NCI-H526 (cell line): Measurements from ENCODE around the gene TPX2.
"Not testable (repeated sequence)": the region's sequence is repeated elsewhere in the genome, so short reads cannot be mapped to it uniquely, and the experiment has no call there.

Source experiments
- DNase-seq, 2 experiments: peaks; one replicate each; lab custom pipeline; 2025; lab: John Stamatoyannopoulos, UW

TPX2 gene

DNA sequence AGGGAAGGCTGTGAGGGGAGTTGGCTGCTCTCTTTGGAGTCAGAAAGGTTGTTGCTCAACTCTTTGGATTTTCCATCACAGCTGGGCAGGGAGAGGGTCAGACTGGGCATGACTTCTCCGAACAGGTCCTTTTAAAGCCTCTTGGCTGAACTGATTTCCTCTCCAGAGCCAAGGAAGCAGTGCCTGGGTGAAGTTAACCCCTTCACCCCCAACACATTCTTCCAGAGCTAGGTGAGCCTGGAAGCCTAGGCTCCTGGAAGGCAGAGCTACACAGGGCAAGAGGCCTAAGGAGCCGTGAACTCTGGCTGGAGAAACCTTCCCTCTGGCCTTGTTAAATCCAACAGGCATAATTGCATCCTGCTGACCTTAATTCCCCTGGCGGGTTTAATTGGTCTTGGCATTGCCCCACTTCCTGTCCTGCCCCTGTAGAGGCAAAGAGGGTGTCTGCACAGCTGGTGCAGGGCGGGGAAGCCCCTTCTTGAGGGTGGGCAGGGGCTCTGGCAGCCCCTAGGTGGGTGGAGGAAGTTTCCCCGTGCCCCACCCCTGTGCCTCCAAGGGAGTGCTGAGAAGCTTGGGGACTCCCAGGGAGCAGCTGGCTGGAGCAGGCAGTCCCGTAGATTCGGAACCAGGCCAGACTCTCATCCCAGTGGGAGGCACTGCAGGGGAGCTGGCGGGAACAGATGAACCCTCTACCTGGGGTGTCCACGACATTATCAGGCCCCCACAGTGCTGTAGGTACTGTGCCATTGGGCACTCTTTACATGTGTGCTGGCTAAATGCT lies 76.5 kb downstream of the TPX2 start:
- DNase-seq, result no peak

DNA sequence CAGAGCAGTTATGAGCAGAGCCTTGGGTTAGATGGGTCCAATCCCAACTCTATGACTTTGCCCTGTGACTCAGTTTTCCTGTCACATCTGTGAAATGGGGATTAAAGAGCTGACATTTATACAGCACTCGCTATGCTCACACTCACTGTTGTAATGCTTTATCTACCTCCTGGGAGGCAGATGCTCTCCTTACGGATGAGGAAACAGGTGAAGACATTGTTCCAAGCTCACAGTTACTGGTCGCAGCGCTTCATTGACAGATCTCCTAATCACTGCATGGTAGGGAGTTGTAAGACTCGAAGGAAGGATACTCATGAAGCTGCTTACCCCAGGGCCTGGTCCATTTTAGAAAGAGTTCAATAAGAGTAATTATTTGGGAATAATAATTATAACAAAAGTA lies 77.1 kb downstream of the TPX2 start:
- DNase-seq, result no peak

DNA sequence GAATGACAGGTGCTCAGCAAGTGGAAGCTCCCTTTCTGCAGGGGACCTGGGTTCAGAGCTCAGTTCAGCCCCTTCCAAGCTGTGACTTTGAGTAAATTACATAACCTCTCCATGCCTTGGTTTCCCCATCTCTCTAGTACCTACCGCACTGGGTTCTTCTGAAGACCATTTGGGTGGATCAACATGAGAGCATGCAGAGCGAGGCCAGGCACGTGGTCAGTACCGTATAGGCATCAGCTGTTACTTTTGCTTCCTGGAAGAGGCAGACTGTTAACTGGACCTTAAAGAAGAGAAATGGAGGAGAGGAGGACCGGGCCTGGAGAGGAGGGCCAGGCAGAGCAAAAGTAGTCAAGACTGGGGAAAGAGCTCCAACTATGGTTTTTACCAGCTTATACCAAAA lies 78.4 kb downstream of the TPX2 start:
- DNase-seq, result no peak

DNA sequence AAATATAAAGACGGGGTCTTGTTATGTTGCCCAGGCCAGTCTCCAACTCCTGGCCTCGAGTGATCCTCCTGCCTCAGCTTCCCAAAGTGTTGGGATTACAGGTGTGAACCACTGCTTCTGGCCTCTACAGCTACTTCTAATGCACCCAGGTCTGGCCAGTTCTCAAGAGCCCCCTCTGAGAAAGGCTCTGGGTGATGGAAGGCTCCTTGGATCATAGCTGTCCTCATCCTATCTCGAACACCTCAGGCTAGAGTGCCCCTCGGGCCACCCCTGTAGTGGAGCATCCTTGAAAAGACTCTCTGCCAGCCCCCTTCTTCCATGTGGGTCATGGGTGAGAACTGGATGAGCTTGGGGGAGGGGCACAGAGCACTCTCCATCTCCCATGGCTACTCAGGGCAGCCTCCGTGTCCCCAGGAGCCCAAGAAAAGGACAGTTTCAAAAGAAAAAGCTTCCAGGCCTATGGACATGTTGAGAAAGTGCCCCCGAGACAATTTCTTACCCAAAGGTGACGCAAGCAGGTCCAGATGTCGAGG lies 79.4 kb downstream of the TPX2 start:
- DNase-seq, result no peak

DNA sequence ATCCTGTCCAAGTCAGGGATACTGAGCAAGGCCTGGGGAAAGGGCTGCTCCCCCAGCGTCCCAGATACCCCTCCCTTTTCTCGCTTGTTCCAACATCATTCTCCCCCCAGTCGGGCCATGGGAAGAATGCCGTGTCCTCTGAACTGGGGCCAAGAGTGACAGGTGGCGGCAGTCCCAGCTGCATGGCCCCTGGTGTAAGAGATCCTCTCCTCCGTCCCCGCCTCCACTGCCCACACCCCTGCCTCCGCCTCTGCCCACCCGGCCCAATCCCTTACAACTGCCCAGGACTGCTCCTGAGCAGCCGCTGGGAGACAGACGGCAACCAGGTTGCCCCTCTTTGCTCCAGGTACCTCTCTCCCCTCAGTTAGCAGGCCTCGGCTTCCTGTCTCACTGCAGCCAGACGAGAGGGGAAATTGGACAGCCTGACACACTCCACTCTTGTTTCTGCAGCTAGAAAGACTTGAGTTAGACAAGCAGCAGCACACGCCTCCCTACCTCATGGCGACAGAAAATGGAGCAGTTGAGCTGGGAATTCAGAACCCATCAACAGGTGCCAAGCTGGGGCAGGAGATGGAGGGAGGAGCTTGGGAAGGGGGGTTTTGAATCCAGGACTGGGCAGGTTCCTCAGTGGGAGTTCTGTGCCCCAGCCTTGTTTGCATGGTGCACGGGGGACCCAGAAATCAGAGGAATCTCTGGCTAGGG lies 80.1 kb downstream of the TPX2 start, which contains the start of gene MYLK2:
Gene MYLK2, plus strand, starts transcription at position 274 of the 702 bp plus-strand sequence. Its CDS starts 225 bp downstream, at position 499.
- DNase-seq, result no peak

DNA sequence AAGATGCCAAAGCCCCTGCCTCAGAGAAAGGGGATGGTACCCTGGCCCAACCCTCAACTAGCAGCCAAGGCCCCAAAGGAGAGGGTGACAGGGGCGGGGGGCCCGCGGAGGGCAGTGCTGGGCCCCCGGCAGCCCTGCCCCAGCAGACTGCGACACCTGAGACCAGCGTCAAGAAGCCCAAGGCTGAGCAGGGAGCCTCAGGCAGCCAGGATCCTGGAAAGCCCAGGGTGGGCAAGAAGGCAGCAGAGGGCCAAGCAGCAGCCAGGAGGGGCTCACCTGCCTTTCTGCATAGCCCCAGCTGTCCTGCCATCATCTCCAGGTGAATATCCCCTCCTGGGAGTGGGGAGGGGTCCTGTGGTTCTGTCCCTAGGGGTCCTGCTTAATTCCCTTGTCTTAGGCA lies 81.1 kb downstream of the TPX2 start:
- DNase-seq, result no peak

DNA sequence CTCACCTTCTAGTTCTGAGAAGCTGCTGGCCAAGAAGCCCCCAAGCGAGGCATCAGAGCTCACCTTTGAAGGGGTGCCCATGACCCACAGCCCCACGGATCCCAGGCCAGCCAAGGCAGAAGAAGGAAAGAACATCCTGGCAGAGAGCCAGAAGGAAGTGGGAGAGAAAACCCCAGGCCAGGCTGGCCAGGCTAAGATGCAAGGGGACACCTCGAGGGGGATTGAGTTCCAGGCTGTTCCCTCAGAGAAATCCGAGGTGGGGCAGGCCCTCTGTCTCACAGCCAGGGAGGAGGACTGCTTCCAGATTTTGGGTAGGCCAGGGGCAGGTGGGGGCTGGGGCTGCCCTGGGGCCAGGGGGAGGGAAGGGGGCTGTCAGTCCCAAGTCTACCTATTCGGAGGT lies 82.3 kb downstream of the TPX2 start:
- no peak for DNase-seq

DNA sequence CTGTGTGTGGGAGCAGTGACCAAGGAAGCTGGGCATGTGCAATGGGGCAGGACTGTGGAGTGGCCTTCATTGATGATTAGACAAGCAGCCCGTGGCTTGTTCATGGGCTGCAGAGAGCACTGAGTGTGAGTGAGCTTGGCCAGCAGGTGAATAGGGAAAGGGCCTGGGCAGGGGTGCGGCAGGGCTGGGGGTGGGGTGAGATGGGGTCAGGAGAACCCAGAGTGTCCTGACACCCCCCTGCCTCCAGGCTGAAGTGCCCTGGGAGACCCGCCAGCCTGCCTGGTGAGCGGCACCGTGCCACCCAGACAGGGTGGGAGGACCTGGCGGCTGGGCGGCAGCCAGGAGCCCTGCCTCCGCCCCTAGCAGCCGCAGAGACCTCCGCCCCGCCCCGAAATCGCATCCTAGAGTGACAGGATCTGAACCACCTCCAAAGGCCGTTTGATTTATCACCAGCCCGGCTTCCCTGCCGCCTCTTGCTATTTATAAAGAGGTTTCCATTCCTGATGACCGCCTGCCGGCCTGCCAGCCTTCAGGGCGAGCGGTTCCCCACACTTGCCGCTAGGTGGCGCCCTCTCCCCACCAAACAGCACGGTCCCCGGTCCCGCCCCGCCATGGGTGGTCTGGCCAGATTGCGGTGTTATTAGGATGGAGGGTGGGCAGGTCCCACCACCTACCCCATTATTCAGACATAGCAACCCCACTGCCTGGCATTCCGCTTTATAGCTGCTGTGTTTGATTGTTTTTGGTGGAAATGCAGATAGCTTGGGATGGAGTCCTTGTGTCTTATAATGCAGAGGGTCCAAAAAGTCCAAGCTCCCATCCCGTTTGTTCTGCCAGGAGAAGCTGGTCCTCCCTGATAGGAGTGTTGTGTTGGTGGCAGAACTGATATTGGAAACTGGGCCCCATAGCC lies 83.6 kb downstream of the TPX2 start:
- DNase-seq, result peak; percentile 83 to 94

DNA sequence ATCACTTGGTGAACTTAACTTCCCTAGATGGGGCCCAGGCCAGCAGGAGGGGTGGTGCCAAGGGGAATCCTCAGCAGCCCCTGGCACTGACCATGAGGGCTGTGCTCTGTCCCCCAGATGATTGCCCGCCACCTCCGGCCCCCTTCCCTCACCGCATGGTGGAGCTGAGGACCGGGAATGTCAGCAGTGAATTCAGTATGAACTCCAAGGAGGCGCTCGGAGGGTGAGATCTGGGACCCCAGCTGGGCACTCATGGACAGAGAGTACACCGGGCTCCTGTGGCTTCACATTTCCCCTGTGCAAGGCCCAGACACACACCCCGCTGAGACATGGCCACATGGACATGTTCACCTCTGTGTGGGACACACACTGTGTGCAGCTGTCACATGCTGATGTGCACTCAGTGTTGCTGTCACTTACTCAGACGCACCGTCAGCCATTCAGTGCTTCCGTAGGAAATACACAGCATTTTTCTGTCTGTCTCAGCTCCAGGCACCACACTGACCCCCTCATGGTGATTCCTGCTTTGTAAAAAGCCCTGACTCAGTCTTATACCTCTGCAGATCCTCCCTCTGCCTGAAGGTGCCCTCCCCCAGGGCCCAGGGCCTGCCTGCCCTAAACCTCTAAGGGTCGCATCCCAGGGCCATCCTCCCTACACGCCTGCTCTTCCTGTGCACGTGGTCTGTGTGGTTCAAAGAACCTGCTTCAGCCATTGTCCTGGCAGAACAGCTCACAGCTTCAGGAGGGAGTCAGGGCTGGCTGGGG lies 84.5 kb downstream of the TPX2 start:
- DNase-seq, result no peak

DNA sequence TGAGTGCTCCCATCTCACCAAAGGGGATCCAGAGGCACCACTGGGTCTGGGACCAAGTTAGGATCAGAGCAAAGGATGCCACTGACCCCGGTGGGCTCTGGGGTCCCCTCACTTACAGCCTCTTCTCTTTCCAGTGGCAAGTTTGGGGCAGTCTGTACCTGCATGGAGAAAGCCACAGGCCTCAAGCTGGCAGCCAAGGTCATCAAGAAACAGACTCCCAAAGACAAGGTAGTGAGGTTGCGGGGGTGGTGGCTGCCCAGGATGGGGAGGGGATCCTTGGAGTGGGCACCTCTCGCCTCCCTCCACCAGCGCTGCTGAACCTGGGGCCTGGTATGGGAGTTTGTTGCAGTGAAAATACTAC lies 85.0 kb downstream of the TPX2 start:
- no peak for DNase-seq

DNA sequence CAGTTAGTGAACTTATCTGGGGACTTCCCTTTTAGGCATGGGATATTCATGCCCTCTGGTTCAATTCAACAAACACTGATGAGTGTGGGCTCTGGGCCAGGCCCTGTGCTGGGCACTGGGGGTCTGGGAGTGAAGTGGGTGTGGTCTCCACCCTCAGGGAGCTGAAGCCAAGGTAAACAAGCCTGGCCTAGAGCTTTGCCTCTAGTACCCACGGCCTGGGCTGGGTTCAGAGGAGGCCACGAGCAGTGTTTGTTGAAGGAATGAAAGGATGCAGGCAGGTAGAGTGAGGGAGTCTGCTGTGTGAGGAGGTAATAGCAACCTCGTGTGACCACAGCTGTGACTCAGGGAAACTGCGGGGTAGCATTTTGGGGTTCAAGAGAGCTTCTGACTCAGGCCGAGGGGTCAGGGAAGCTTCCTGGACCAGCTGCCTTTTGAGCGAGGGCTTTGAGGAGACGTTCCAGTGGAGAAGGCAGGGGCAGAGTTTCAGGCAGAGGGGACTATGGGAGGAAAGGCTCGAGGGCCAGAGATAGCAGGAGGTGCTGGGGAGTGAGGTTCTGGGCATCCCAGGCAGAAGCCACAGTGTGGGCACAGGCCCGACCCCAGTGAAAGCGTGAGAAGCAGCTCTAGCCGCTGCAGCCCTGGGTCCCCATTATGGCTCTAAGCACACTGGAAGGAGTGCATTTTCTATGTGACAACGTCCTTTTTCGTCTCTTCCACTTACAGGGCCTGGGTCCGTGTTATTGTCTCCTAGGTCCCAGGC lies 85.6 kb downstream of the TPX2 start:
- no peak for DNase-seq

DNA sequence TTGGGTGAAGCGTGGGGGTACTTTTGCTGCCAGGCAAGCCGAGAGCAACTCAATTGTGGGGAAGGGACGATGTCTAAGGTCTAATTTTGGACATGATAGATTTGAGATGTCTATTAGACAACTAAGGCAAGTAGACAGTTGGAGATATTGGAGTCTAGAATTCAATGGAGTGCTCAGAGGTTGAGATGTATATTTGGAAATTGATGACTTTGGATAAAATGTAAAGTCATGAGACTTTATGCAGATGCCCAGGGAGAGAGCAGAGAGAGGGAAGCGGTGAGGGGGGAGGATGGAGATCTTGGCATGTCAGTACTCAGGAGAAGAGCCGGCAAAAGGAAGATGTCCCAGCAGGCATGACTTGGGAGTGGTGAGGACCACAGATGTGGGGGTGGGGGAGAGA lies 87.0 kb downstream of the TPX2 start:
- DNase-seq, result no peak

DNA sequence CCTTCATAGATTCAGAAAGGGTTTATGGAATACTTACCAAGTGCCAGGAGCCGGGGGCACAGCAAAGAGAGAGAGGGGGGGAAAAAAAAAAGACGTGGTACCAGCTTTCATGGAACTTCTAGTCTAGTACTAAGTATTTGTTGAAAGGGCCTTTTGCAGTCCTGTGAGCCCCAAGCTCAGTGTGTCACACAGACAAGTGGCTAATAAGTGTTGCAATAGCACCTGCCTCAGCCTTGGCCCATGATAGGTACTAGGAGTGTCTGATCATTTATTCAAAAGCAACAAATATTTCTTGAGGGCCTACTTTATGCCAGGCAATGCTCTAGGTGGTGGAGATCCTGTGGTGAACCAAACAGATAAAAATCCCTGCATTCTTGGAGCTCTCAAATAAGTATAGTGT lies 88.0 kb downstream of the TPX2 start:
- DNase-seq, result no peak

DNA sequence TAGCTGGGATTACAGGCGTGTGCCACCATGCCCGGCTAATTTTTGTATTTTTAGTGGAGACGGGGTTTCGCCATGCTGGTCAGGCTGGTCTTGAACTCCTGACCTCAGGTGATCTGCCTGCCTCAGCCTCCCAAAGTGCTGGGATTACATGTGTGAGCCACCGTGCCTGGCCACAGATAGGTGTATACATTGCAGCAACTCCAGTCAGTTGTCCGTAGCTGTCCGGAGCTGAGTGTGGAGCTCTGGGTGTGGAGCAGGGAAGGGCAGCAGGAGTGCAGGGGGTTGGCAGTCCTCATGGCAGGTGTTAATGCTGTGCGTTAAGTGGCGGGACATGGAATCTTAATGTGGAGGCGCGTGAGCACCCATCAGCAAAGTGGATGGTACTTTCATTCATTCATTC lies 88.9 kb downstream of the TPX2 start:
- DNase-seq, result not testable (repeated sequence)

DNA sequence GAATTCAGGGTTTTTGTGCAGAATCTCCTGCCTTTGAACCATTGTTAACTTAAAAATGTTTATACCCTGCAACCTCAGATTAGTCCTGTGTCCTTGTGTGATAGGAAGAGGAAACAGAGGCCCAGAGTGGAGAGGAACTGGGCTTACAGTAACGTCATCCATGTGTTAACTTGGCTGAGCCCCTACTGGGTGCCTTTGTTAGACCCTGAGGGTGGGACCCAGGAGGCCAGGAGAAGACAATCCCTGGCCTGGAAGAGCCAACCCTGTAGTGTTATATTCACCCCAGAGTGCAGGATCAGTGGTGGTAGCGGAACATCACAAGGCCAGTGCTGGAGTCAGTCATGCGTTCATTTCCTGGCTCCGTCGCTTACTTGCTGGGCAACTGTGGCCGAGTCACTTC lies 90.6 kb downstream of the TPX2 start:
- DNase-seq, result no peak

DNA sequence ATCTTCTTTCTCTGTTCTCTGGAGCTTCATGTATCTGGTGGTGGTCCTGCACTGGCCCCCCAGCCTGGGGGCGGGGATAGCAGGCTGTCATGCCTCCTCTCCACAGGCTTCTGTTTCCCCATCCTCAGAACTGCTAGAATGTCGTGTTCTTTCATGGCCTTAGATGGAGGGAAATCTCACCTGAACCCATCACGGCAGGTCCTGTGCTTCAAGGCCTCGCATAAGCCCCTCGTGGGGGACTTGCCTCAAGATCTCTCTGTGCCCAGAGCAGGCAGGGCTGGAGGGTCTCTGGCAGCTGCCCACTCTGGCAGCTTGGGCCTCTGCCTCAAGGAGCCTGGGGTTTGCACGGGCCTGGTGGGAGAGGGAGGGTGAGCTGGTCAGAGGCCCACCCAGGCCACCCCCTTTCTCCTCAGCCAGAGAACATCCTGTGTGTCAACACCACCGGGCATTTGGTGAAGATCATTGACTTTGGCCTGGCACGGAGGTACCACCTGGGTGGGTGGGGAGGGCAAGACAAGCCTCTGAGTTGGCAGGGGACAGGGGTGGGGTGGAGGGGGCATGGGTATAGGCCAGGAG lies 91.4 kb downstream of the TPX2 start:
- DNase-seq, result no peak

DNA sequence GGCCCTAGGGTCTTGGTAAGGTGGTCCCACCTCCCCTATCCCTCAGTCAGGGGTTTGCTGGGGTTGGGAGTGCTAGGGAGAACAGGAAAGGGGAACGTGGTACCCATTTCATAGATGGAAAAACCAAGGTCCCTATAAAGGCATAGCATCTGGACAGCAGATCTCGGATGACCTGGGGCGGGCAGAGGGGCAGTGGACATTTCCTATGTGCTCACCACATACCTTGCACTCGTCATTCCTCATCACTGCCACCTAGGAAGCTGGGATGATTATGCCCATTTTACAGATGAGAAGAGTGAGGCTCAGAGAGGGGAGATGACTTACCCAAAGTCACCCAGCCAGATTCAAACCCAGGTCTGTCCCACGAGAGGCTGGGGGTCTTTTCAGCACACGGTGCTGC lies 92.1 kb downstream of the TPX2 start:
- no peak for DNase-seq

DNA sequence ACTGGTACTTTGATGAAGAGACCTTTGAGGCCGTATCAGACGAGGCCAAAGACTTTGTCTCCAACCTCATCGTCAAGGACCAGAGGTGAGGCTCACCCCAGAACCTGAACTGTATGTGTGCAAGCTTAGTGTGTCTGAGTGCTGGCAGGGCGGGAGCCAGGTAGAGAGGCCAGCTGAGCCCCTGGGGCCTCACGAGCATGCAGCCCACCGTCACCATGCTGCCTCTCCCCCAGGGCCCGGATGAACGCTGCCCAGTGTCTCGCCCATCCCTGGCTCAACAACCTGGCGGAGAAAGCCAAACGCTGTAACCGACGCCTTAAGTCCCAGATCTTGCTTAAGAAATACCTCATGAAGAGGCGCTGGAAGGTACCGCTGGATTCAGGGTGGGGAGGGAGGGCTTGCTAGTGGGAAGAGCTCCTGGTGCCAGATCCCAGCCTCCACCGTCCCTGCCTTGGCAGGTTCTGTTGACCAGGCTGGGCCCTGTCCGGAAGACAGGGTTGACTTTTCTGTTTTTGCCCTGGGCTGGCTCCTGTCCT lies 92.7 kb downstream of the TPX2 start:
- DNase-seq, result no peak

DNA sequence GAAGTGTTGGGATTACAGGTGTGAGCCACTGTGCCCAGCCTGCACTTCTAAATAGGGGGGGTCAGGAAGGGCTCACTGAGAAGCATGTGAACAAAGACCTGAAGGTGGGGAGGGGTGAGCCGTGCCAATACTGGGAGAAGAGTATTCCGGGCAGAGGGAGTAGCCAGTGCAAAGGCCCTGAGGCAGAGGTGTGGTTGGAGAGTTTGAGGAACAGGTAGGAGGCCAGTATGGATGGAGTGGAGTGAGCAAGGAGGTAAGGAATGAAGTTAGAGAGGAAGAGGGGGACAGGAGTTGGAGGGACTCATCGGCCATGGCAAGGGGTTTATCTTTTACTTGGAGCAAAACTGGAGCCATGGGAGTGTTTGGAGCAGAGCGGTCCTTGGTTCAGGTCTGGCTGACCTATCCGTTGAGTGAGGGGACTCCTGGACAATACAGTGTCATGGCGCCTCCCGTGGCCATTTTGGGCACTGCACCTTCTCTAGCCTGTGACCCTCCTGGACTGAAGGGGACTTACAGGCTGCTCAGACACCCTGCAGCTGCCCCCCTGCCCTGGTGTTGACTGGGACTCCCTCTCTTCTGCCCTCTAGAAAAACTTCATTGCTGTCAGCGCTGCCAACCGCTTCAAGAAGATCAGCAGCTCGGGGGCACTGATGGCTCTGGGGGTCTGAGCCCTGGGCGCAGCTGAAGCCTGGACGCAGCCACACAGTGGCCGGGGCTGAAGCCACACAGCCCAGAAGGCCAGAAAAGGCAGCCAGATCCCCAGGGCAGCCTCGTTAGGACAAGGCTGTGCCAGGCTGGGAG lies 94.2 kb downstream of the TPX2 start:
- DNase-seq, result peak; percentile 22 to 78
